Activated naive CD4-positive, alpha-beta T cell treated with anti-CD3 and anti-CD28 coated beads, Interleukin-2, amount 50 U/mL, for 24 hours (primary cell): ENCODE results near the gene SLC8A1.

ENCODE experiments used
- H3K27ac Mint-ChIP-seq: one replicate; pipeline ENCODE4 v1.8.0; 2021; ENCODE audit warnings: mild to moderate bottlenecking, mixed read lengths
- H3K27me3 Mint-ChIP-seq: one replicate; pipeline ENCODE4 v1.8.0; 2021; ENCODE audit warnings: mixed read lengths
- H3K36me3 Mint-ChIP-seq: one replicate; pipeline ENCODE4 v1.8.0; 2021; ENCODE audit warnings: mixed read lengths
- H3K4me1 Mint-ChIP-seq: one replicate; pipeline ENCODE4 v1.8.0; 2021; ENCODE audit warnings: mixed read lengths
- H3K4me3 Mint-ChIP-seq: one replicate; pipeline ENCODE4 v1.8.0; 2021; ENCODE audit warnings: mild to moderate bottlenecking, mixed read lengths
- H3K9me3 Mint-ChIP-seq: one replicate; pipeline ENCODE4 v1.8.0; 2021; ENCODE audit warnings: mixed read lengths

SLC8A1 gene

GRCh38 chr2:40072442-40073232 lies 379.3 kb downstream of the SLC8A1 start:
- Mint-ChIP-seq H3K4me1 (no peaks in the 10 kb centered on the region), H3K9me3 (peaks cover 6% of the 10 kb centered on the region), H3K27me3 (no peaks in the 10 kb centered on the region), H3K4me3 (no peak overlapping the region), H3K27ac (no peak overlapping the region), H3K36me3 (no peaks in the 10 kb centered on the region)

GRCh38 chr2:40062381-40062780 lies 389.5 kb downstream of the SLC8A1 start:
- Mint-ChIP-seq H3K4me1 (no peaks in the 10 kb centered on the region), H3K27me3 (no peaks in the 10 kb centered on the region), H3K36me3 (no peaks in the 10 kb centered on the region), H3K4me3 (no peak overlapping the region), H3K27ac (no peak overlapping the region), H3K9me3 (peaks cover 5% of the 10 kb centered on the region)

- Mint-ChIP-seq H3K4me3 (no peak overlapping the region), H3K27ac (no peak overlapping the region), H3K9me3 (no peaks in the 10 kb centered on the region), H3K36me3 (no peaks in the 10 kb centered on the region), H3K4me1 (no peaks in the 10 kb centered on the region), H3K27me3 (peaks cover 2% of the 10 kb centered on the region)
Observed at GRCh38 chr2:40049781-40050180, 402.1 kb downstream of the SLC8A1 start.

GRCh38 chr2:40048506-40048905 lies 403.4 kb downstream of the SLC8A1 start:
- Mint-ChIP-seq H3K27ac (no peak overlapping the region), H3K9me3 (no peaks in the 10 kb centered on the region), H3K27me3 (peaks cover 2% of the 10 kb centered on the region), H3K36me3 (no peaks in the 10 kb centered on the region), H3K4me3 (no peak overlapping the region), H3K4me1 (no peaks in the 10 kb centered on the region)

GRCh38 chr2:40047406-40047805 lies 404.5 kb downstream of the SLC8A1 start:
- peaks cover 2% of the 10 kb centered on the region for H3K27me3 Mint-ChIP-seq
- no peak overlapping the region for H3K4me3 Mint-ChIP-seq
- H3K4me1 Mint-ChIP-seq = no peaks in the 10 kb centered on the region
- H3K36me3 Mint-ChIP-seq = no peaks in the 10 kb centered on the region
- no peaks in the 10 kb centered on the region for H3K9me3 Mint-ChIP-seq
- no peak overlapping the region for H3K27ac Mint-ChIP-seq
